SK-N-MC (cell line): Measurements from ENCODE around the gene ARHGEF16.

Source experiments
- EZH2 ChIP-seq: fragments of 200-600 bp; sonication (generic); IDR thresholded peaks from one replicate; pipeline ENCODE4 v1.6.1; 2017; ENCODE audit warnings: antibody characterized with exemption
- FOXP2 ChIP-seq: optimal IDR thresholded peaks from 2 replicates; pipeline ENCODE3; 2011; ENCODE audit warnings: mild to moderate bottlenecking, moderate library complexity; ENCODE audit not compliant: insufficient read depth; ENCODE audit errors: extremely low read length, control extremely low read depth
- POLR2AphosphoS5 ChIP-seq: IDR thresholded peaks from 2 replicates; pipeline ENCODE4 v1.6.1; 2012; ENCODE audit warnings: mild to moderate bottlenecking, low read depth, low read length, borderline replicate concordance

GRCh38 chr1:3470650-3471355, 16.3 kb downstream of the ARHGEF16 start:
- no peak for TF ChIP-seq POLR2AphosphoS5
- TF ChIP-seq EZH2, result no peak
- TF ChIP-seq FOXP2, result no peak
